GM12865 (cell line): ENCODE results near the gene CACNA1B.

Experiments
- DNase-seq: peaks from one replicate; pipeline ENCODE4 v3.0.0; 2010; ENCODE audit warnings: low read depth
- H3K4me3 ChIP-seq: 2 replicates; pipeline ENCODE4 v1.5.1; 2011; ENCODE audit warnings: mild to moderate bottlenecking, low read depth, low read length, control low read depth
- TF ChIP-seq, protein P1 (sequence below): IDR thresholded peaks from 2 replicates; pipeline ENCODE4 v1.5.1; 2011; ENCODE audit warnings: low read length, control low read depth, low read depth, inconsistent platforms; ENCODE audit not compliant: insufficient read depth; ENCODE audit errors: missing control alignments

The CACNA1B gene

DNA sequence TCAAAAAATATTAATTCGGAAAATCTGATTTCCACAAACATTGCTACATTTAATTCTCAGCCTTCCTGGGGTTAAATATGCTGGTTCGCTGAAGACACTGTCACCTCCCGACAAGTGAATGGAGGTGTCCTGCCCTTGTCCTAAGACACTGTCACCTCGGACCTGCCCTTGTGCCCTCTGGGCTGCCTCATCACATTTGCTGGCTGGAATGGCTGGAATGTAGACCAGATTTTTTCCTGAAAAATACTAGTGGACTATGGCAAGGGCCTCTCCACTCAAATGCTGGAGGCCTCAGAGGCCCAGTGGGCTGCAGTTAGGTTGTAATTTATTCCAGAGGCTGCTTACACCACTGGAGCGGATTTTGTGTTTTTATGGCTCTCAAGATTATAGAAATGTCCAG lies 28.2 kb downstream of the CACNA1B start:
- H3K4me3 ChIP-seq = no peak overlapping the region
- DNase-seq = no peak
- TF ChIP-seq, protein P1, sequence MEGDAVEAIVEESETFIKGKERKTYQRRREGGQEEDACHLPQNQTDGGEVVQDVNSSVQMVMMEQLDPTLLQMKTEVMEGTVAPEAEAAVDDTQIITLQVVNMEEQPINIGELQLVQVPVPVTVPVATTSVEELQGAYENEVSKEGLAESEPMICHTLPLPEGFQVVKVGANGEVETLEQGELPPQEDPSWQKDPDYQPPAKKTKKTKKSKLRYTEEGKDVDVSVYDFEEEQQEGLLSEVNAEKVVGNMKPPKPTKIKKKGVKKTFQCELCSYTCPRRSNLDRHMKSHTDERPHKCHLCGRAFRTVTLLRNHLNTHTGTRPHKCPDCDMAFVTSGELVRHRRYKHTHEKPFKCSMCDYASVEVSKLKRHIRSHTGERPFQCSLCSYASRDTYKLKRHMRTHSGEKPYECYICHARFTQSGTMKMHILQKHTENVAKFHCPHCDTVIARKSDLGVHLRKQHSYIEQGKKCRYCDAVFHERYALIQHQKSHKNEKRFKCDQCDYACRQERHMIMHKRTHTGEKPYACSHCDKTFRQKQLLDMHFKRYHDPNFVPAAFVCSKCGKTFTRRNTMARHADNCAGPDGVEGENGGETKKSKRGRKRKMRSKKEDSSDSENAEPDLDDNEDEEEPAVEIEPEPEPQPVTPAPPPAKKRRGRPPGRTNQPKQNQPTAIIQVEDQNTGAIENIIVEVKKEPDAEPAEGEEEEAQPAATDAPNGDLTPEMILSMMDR = no peak

DNA sequence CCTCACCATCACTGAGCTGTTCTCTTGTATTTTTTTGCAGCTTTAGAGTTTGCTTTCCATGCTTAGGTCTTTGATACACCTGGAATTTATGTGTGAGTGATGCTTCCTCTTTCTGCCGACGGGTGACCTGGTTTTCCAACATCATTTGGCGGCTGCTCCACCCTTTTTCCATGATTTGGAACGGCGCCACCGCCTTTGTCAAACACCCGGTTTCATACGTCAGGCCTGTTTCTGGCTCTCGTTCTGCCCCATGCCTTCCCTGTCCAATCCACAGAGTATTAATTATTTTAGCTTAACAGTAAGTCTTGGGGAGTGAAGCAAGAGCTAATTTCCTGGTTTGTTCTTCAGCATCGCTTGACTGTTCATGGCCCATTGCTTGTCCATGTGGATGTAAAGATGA lies 30.2 kb downstream of the CACNA1B start:
- TF ChIP-seq, protein P1 = no peak

DNA sequence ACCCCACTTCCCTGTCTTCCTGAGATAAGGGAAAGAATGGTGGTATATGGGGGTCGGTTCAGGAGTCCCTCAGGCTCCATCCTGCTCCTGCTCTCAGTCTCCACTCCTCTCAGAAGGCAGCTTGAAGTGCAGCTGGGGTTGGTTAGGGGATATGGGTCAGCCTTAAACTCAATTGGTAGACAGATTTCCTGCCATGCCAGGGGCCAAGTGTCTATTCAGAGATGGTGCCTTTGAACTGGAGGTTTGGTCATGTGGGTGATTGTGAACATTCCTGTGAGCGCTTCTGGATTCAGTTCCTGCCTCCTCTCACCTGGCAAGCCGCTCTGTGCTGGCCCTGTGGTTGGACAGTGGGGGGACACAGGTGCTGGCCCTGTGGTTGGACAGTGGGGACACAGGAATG lies 35.1 kb downstream of the CACNA1B start:
- no peak for DNase-seq
- H3K4me3 ChIP-seq = no peak overlapping the region
- TF ChIP-seq, protein P1 = no peak

More for the DNA sequence above, 30.2 kb downstream of the CACNA1B start:
- no peak for DNase-seq
- no peak overlapping the region for H3K4me3 ChIP-seq

DNA sequence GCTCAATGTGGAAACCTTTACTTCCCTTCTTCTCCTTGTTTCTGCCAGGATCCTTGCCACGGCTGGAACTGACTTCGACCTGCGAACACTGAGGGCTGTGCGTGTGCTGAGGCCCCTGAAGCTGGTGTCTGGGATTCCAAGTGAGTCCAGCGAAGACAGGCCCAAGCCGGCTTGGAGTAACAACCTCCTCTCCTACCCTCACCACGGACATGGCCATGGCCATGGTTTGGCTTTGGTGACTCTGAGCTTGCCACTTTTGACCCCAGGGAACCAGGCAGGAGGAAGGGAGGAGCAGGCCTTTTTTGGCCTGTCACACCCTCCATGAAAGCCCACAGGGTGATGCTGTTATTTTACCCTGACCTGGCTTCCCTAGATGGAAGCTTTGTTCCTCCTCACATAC lies 35.5 kb downstream of the CACNA1B start:
- DNase-seq = no peak
- TF ChIP-seq, protein P1 = no peak
- H3K4me3 ChIP-seq = no peak overlapping the region

DNA sequence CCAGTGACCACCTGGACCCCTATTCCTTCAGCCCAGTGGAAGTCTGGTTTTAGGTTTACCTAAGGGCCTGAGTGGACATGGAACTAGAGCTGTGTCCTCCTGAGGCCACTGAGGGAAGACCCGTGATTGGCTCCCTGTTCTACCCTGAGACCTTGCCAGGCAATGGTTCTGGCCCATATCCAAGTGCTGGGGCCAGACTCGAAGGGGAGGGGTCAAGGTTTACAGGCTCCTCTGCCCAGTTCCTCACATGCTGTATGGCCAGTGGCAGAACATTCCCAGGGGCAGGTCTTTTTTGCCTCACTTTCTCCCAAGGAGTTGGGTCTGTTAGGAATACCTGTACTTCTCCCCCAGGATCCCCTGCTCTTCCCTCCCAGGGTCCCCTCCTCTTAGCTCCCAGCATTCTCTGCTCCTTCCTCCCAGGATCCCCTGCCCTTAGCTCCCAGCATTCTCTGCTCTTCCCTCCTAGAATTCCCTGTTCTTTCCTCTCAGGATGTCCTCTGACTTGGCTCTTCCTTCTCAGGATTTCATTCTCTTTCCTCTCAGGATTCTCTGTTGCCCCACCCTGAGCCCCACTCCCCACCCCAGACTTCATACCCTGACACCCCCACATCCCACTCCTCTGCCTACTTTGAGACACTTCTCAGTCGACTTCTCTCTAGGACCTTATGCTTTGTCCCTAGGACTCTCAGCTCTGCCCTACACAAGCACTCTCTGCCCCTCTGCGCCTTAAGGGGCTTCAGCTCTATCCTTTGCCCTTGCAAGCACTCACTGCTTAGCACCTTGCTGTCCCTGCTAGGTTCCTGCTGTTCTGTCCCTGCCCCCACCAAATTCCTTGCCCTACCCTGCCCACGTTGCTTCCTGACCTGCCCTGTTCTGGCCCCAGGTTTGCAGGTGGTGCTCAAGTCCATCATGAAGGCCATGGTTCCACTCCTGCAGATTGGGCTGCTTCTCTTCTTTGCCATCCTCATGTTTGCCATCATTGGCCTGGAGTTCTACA lies 36.5 kb downstream of the CACNA1B start:
- TF ChIP-seq, protein P1 = no peak
- DNase-seq = no peak
- no peak overlapping the region for H3K4me3 ChIP-seq

DNA sequence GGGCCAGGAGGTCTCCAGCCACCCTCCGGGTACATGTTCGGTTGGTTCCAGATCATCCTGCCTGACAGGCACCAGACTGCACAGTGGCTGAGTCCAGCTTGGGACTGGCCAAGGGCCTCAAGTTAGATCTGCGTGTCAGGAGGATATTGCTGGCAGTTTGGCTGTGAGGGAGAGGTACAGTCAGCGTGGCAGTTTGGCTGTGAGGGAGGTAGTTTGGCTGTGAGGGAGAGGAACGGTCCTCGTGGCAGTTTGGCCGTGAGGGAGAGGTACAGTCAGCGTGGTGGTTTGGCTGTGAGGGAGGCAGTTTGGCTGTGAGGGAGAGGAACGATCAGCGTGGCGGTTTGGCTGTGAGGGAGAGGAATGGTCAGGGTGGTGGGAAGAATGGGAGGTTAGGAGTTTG lies 39.0 kb downstream of the CACNA1B start:
- no peak for DNase-seq
- TF ChIP-seq, protein P1 = no peak
- no peak overlapping the region for H3K4me3 ChIP-seq
